ENCODE results near the gene MAP3K6.

Gene MAP3K6

GRCh38 chr1:27357281-27358037, 9.3 kb downstream of the MAP3K6 start:
- Histone ChIP-seq H3K27ac (ENCODE audit: low read depth, low read length) (no peak overlapping the region), H3K36me3 (ENCODE audit: control insufficient read depth in 5 of 5, insufficient read depth in 5 of 5, low read length in 5 of 5) (peaks cover 0 to 86% (median 81%) of the 10 kb centered on the region in 5 donors), H3K9ac (ENCODE audit: low read length in 5 of 5) (no peak overlapping the region), H3K4me1 (ENCODE audit: control insufficient read depth in 5 of 5, insufficient read depth in 5 of 5, low read length in 5 of 5) (peaks cover 0 to 23% (median 14%) of the 10 kb centered on the region in 5 donors), H3K4me3 (ENCODE audit: low read depth in 1 of 5, low read length in 5 of 5) (peak overlapping the region in 1 of 5 donors; percentile 46), H3K27me3 (ENCODE audit: control insufficient read depth in 5 of 5, insufficient read depth in 4 of 5, low read length in 5 of 5) (no peaks in the 10 kb centered on the region), H3K9me3 (ENCODE audit: control insufficient read depth in 5 of 5, low read length in 5 of 5) (no peaks in the 10 kb centered on the region)

DNA sequence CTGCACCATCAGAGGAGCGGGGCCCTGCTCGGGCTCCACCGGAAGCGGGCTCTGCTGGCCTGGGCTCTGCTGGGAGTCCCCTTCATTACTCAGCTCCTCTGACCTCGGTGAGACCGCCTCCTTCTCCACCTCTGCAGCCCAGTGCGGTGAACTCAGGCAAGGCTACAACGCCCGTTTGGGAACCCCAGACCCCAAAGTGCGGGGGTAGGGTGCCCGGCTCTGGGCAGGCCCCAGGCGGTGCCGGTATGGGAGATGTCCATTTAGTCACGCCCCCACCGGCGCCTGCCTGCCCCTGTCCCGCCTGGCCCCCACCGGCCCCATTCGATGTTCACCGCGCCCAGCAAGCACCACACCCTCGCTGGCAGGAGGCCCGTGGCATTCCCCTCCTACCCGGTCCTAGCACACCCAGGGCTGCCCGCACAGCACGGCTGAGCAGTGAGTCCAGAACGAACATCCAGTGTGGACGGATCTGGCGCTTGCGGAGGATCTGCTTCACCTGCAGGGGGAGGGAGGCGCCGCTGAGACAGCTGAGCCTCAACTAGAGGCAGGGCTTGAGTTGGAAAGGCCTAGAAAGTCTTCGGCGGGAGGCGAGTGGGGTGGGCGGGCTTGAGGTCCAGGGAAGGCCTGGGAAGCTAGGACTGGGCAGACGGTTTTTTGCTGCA, 10.0 kb downstream of the MAP3K6 start:
- no peak overlapping the region for H3K27ac ChIP-seq (ENCODE audit: low read depth, low read length)
- H3K36me3 ChIP-seq (ENCODE audit: control insufficient read depth in 5 of 5, insufficient read depth in 5 of 5, low read length in 5 of 5) = peaks cover 0 to 79% (median 74%) of the 10 kb centered on the region in 5 donors
- H3K9me3 ChIP-seq (ENCODE audit: control insufficient read depth in 5 of 5, low read length in 5 of 5) = no peaks in the 10 kb centered on the region
- no peaks in the 10 kb centered on the region for H3K27me3 ChIP-seq (ENCODE audit: control insufficient read depth in 5 of 5, insufficient read depth in 4 of 5, low read length in 5 of 5)
- no peak overlapping the region for H3K4me3 ChIP-seq (ENCODE audit: low read depth in 1 of 5, low read length in 5 of 5)
- peaks cover 0 to 23% (median 14%) of the 10 kb centered on the region in 5 donors for H3K4me1 ChIP-seq (ENCODE audit: control insufficient read depth in 5 of 5, insufficient read depth in 5 of 5, low read length in 5 of 5)
- no peak overlapping the region for H3K9ac ChIP-seq (ENCODE audit: low read length in 5 of 5)

DNA sequence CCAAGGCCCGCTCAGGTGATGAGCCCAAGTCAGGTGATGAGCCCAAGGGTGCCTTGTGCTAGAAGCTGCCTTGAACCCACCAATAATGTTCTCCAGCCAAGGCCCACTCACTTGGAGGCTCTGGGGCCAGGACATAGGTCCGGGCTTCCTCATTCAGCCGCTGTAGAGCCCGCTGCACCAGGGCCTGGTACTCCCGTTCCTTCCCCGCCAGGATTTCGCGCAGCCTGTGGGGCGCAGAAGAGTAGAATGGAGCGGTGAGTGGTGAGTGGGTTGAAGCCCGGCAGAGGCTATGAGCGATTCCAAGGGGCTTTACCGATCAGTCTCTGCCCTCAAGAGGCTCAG, 10.5 kb downstream of the MAP3K6 start:
- H3K4me3 ChIP-seq (ENCODE audit: low read depth in 1 of 5, low read length in 5 of 5) = no peak overlapping the region
- H3K36me3 ChIP-seq (ENCODE audit: control insufficient read depth in 5 of 5, insufficient read depth in 5 of 5, low read length in 5 of 5) = peaks cover 0 to 73% (median 69%) of the 10 kb centered on the region in 5 donors
- no peak overlapping the region for H3K27ac ChIP-seq (ENCODE audit: low read depth, low read length)
- no peaks in the 10 kb centered on the region for H3K9me3 ChIP-seq (ENCODE audit: control insufficient read depth in 5 of 5, low read length in 5 of 5)
- no peaks in the 10 kb centered on the region for H3K27me3 ChIP-seq (ENCODE audit: control insufficient read depth in 5 of 5, insufficient read depth in 4 of 5, low read length in 5 of 5)
- H3K9ac ChIP-seq (ENCODE audit: low read length in 5 of 5) = no peak overlapping the region
- H3K4me1 ChIP-seq (ENCODE audit: control insufficient read depth in 5 of 5, insufficient read depth in 5 of 5, low read length in 5 of 5) = peaks cover 0 to 26% (median 18%) of the 10 kb centered on the region in 5 donors

GRCh38 chr1:27355683-27356082, 11.1 kb downstream of the MAP3K6 start:
- Histone ChIP-seq H3K36me3 (ENCODE audit: control insufficient read depth in 5 of 5, insufficient read depth in 5 of 5, low read length in 5 of 5) (peaks cover 0 to 68% (median 64%) of the 10 kb centered on the region in 5 donors), H3K9me3 (ENCODE audit: control insufficient read depth in 5 of 5, low read length in 5 of 5) (no peaks in the 10 kb centered on the region), H3K4me3 (ENCODE audit: low read depth in 1 of 5, low read length in 5 of 5) (no peak overlapping the region), H3K4me1 (ENCODE audit: control insufficient read depth in 5 of 5, insufficient read depth in 5 of 5, low read length in 5 of 5) (peaks cover 0 to 31% (median 24%) of the 10 kb centered on the region in 5 donors), H3K27me3 (ENCODE audit: control insufficient read depth in 5 of 5, insufficient read depth in 4 of 5, low read length in 5 of 5) (peaks cover 0 to 4% (median 1%) of the 10 kb centered on the region in 5 donors), H3K27ac (ENCODE audit: low read depth, low read length) (no peak overlapping the region), H3K9ac (ENCODE audit: low read length in 5 of 5) (no peak overlapping the region)

DNA sequence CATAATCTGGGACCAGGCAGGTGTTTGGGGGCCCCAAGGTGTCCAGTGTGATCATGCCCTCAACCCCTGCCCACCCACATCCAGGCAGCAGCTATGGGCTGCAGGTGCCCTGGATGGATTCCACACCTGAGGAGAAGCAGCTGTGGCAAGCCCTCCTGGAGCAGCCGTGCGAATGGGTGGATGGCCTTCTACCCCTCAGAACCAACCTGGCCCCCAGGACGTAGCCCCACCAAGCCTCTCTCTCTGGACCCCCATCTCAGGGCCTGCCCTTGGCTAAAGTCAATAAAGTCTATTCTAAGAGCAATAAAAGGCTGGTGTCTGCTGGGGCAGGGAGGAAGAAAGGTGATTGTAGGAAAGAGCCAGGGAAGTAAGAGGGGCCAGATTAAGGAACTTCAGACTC, 13.1 kb downstream of the MAP3K6 start:
- no peaks in the 10 kb centered on the region for H3K9me3 ChIP-seq (ENCODE audit: control insufficient read depth in 5 of 5, low read length in 5 of 5)
- H3K27ac ChIP-seq (ENCODE audit: low read depth, low read length) = no peak overlapping the region
- peaks cover 0 to 37% (median 32%) of the 10 kb centered on the region in 5 donors for H3K4me1 ChIP-seq (ENCODE audit: control insufficient read depth in 5 of 5, insufficient read depth in 5 of 5, low read length in 5 of 5)
- H3K27me3 ChIP-seq (ENCODE audit: control insufficient read depth in 5 of 5, insufficient read depth in 4 of 5, low read length in 5 of 5) = peaks cover 5 to 22% (median 12%) of the 10 kb centered on the region in 5 donors
- no peak overlapping the region for H3K4me3 ChIP-seq (ENCODE audit: low read depth in 1 of 5, low read length in 5 of 5)
- H3K36me3 ChIP-seq (ENCODE audit: control insufficient read depth in 5 of 5, insufficient read depth in 5 of 5, low read length in 5 of 5) = peaks cover 0 to 50% (median 45%) of the 10 kb centered on the region in 5 donors
- no peak overlapping the region for H3K9ac ChIP-seq (ENCODE audit: low read length in 5 of 5)

GRCh38 chr1:27353166-27353565, 13.6 kb downstream of the MAP3K6 start:
- peaks cover 0 to 45% (median 41%) of the 10 kb centered on the region in 5 donors for H3K36me3 ChIP-seq (ENCODE audit: control insufficient read depth in 5 of 5, insufficient read depth in 5 of 5, low read length in 5 of 5)

DNA sequence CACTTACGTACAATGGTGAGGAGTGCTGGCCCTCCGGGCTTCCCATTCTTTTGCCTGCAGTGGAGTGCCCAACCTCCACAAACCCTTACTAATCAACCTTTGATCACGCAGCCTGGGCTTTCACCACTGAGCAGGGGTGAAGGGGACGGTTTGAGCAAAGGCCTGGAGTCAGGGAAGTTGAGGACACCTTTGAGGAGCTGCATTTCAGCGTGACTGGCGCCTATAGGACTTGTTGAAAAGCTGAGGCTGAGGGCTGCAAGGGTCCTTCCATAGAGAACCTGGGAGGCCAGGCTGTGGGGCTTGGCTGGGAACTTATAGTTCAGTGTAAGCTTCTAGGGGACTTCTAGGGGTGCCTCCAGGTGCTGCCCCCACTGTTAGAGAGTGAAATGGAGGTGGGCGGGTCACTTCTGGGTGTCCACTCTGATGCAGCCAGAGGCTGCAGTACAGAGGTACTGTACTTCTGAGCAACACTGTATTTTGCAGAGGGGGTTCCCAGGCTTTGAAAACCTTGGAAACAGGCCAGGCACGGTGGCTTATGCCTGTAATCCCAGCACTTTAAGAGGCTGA, 15.1 kb downstream of the MAP3K6 start:
- H3K27ac ChIP-seq (ENCODE audit: low read depth, low read length) = no peak overlapping the region
- H3K9me3 ChIP-seq (ENCODE audit: control insufficient read depth in 5 of 5, low read length in 5 of 5) = no peaks in the 10 kb centered on the region
- peak overlapping the region in 2 of 5 donors; percentile 13 to 59 for H3K4me3 ChIP-seq (ENCODE audit: low read depth in 1 of 5, low read length in 5 of 5)
- H3K9ac ChIP-seq (ENCODE audit: low read length in 5 of 5) = no peak overlapping the region
- H3K36me3 ChIP-seq (ENCODE audit: control insufficient read depth in 5 of 5, insufficient read depth in 5 of 5, low read length in 5 of 5) = peaks cover 0 to 31% (median 30%) of the 10 kb centered on the region in 5 donors
- peaks cover 0 to 29% (median 25%) of the 10 kb centered on the region in 5 donors for H3K4me1 ChIP-seq (ENCODE audit: control insufficient read depth in 5 of 5, insufficient read depth in 5 of 5, low read length in 5 of 5)
- H3K27me3 ChIP-seq (ENCODE audit: control insufficient read depth in 5 of 5, insufficient read depth in 4 of 5, low read length in 5 of 5) = peaks cover 11 to 26% (median 16%) of the 10 kb centered on the region in 5 donors

More at GRCh38 chr1:27353166-27353565, 13.6 kb downstream of the MAP3K6 start:
- Histone ChIP-seq H3K27ac (ENCODE audit: low read depth, low read length) (no peak overlapping the region), H3K4me1 (ENCODE audit: control insufficient read depth in 5 of 5, insufficient read depth in 5 of 5, low read length in 5 of 5) (peaks cover 0 to 37% (median 32%) of the 10 kb centered on the region in 5 donors), H3K9me3 (ENCODE audit: control insufficient read depth in 5 of 5, low read length in 5 of 5) (no peaks in the 10 kb centered on the region), H3K4me3 (ENCODE audit: low read depth in 1 of 5, low read length in 5 of 5) (no peak overlapping the region), H3K27me3 (ENCODE audit: control insufficient read depth in 5 of 5, insufficient read depth in 4 of 5, low read length in 5 of 5) (peaks cover 5 to 22% (median 12%) of the 10 kb centered on the region in 5 donors), H3K9ac (ENCODE audit: low read length in 5 of 5) (no peak overlapping the region)

GRCh38 chr1:27350663-27351540, 15.9 kb downstream of the MAP3K6 start:
- H3K9ac ChIP-seq (ENCODE audit: low read length in 5 of 5) = no peak overlapping the region
- peaks cover 11 to 30% (median 16%) of the 10 kb centered on the region in 5 donors for H3K27me3 ChIP-seq (ENCODE audit: control insufficient read depth in 5 of 5, insufficient read depth in 4 of 5, low read length in 5 of 5)
- no peak overlapping the region for H3K27ac ChIP-seq (ENCODE audit: low read depth, low read length)

More at GRCh38 chr1:27350663-27351540, 15.9 kb downstream of the MAP3K6 start:
- no peaks in the 10 kb centered on the region for H3K9me3 ChIP-seq (ENCODE audit: control insufficient read depth in 5 of 5, low read length in 5 of 5)
- peaks cover 0 to 29% (median 25%) of the 10 kb centered on the region in 5 donors for H3K4me1 ChIP-seq (ENCODE audit: control insufficient read depth in 5 of 5, insufficient read depth in 5 of 5, low read length in 5 of 5)
- peaks cover 0 to 24% (median 23%) of the 10 kb centered on the region in 5 donors for H3K36me3 ChIP-seq (ENCODE audit: control insufficient read depth in 5 of 5, insufficient read depth in 5 of 5, low read length in 5 of 5)
- H3K4me3 ChIP-seq (ENCODE audit: low read depth in 1 of 5, low read length in 5 of 5) = peak overlapping the region in 3 of 5 donors; percentile 9 to 59 (median 13)
